Measurements from ENCODE around the gene TNNC1. TPM values are rescaled to one million over a fixed set of nuclear protein-coding genes. Genes with fewer than 3 reads are reported as not detected.

TNNC1 gene
- total RNA-seq, 1 donor from 2014 or later = 0.67 TPM

GRCh38 chr3:52450489-52451236, 3.2 kb downstream of the TNNC1 start:
- Mint-ChIP-seq H3K27ac (no peak overlapping the region), H3K36me3 (ENCODE audit: low read depth) (no peaks in the 10 kb centered on the region), H3K9me3 (no peaks in the 10 kb centered on the region), H3K27me3 (ENCODE audit: insufficient read depth) (no peaks in the 10 kb centered on the region), H3K4me1 (ENCODE audit: low read depth) (peaks cover 16% of the 10 kb centered on the region), H3K4me3 (no peak overlapping the region)
- no peak for DNase-seq (ENCODE audit: low spot score)
- intact Hi-C loops (cut with micrococcal nuclease) = loop anchor here (10.0 kb wide), 1 partner anchor 396 kb away; the partner anchor contains the start of gene DUSP7

- Mint-ChIP-seq H3K4me1 (ENCODE audit: low read depth) (peaks cover 7% of the 10 kb centered on the region), H3K36me3 (ENCODE audit: low read depth) (no peaks in the 10 kb centered on the region), H3K27ac (no peak overlapping the region), H3K27me3 (ENCODE audit: insufficient read depth) (no peaks in the 10 kb centered on the region), H3K9me3 (no peaks in the 10 kb centered on the region), H3K4me3 (no peak overlapping the region)
- intact Hi-C loops (cut with micrococcal nuclease) = loop anchor here (1.0 to 5.0 kb wide), 5 partner anchors 8 to 225 kb away; partner anchors contain the start of genes NISCH and UQCC5
- no peak for DNase-seq (ENCODE audit: low spot score)
These were observed 6.1 kb downstream of the TNNC1 start for GRCh38 chr3:52447512-52448355.

- DNase-seq (ENCODE audit: low spot score) = peak; percentile 66
- intact Hi-C loops (cut with micrococcal nuclease) = loop anchor here (1.0 to 5.0 kb wide), 5 partner anchors 8 to 225 kb away; partner anchors contain the start of genes NISCH and UQCC5
- Mint-ChIP-seq H3K9me3 (no peaks in the 10 kb centered on the region), H3K36me3 (ENCODE audit: low read depth) (no peaks in the 10 kb centered on the region), H3K4me1 (ENCODE audit: low read depth) (peaks cover 7% of the 10 kb centered on the region), H3K27me3 (ENCODE audit: insufficient read depth) (no peaks in the 10 kb centered on the region), H3K27ac (no peak overlapping the region), H3K4me3 (no peak overlapping the region)
These were observed 7.0 kb downstream of the TNNC1 start for GRCh38 chr3:52446631-52447511.

GRCh38 chr3:52446042-52446441, 7.8 kb downstream of the TNNC1 start:
- Mint-ChIP-seq H3K36me3 (ENCODE audit: low read depth) (no peaks in the 10 kb centered on the region), H3K9me3 (no peaks in the 10 kb centered on the region), H3K27ac (no peak overlapping the region), H3K4me3 (no peak overlapping the region), H3K4me1 (ENCODE audit: low read depth) (peaks cover 7% of the 10 kb centered on the region), H3K27me3 (ENCODE audit: insufficient read depth) (no peaks in the 10 kb centered on the region)
- intact Hi-C loops (cut with micrococcal nuclease) = loop anchor here (2.0 to 5.0 kb wide), 2 partner anchors 91 to 224 kb away; partner anchors contain the start of gene UQCC5
- DNase-seq (ENCODE audit: low spot score) = no peak

GRCh38 chr3:52444860-52445793, 8.7 kb downstream of the TNNC1 start, which contains the start of gene SEMA3G:
SEMA3G (minus strand) TSS chr3:52445103; CDS start chr3:52445027, 76 bp downstream.
- intact Hi-C loops (cut with micrococcal nuclease) = loop anchor here (5.0 kb wide), 1 partner anchor 223 kb away; no protein-coding TSS in a partner anchor
- DNase-seq (ENCODE audit: low spot score) = peak; percentile 70
- Mint-ChIP-seq H3K4me1 (ENCODE audit: low read depth) (peaks cover 7% of the 10 kb centered on the region), H3K27ac (no peak within 1 kb of the TSS), H3K4me3 (no peak within 1 kb of the TSS), H3K27me3 (ENCODE audit: insufficient read depth) (no peaks in the 10 kb centered on the region), H3K9me3 (no peaks in the 10 kb centered on the region), H3K36me3 (ENCODE audit: low read depth) (no peaks in the 10 kb centered on the region)

DNA sequence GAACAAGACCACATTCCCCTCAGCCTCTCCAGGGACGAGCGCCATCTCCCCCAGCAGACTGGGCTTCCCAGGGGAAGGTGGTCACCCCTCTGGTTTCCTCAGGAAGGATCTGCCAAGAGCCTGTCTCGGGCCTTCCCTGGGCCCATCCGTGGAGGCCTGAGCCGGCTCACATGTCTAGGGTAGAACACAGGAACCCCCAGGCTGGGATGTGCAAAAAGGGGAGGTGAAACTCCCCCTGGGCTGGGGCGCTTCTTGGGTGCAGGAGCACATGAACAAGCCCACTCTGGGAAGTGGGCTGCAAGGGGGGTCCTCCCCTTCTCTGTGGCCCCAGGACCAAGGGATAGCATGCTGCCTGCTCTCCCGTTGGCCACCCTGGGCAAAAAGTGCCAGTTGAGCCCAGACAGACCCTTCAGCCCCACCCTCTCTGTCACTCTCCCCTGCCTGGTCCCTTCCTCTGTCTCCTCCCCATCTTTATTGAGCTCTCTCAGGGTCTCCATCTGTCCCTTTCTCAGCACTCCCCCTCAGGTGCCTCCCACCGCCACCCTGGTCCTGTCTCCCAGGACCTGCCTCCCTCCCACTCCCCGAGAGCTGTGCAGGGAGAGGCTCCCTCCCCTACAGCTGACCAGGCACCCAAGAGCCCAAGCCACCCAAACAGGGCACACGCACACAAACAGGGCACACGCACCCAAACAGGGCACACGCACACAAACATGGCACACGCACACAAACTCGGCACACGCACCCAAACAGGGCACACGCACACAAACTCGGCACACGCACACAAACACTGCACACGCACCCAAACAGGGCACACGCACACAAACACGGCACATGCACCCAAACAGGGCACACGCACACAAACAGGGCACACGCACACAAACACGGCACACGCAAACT, 9.8 kb downstream of the TNNC1 start:
- intact Hi-C loops (cut with micrococcal nuclease) = no loop called here
- H3K4me1 Mint-ChIP-seq (ENCODE audit: low read depth) = peaks cover 7% of the 10 kb centered on the region
- no peak overlapping the region for H3K4me3 Mint-ChIP-seq

GRCh38 chr3:52443268-52443610, 10.6 kb downstream of the TNNC1 start:
- intact Hi-C loops (cut with micrococcal nuclease) = no loop called here

More for the DNA sequence above, 9.8 kb downstream of the TNNC1 start:
- no peaks in the 10 kb centered on the region for H3K9me3 Mint-ChIP-seq
- no peaks in the 10 kb centered on the region for H3K27me3 Mint-ChIP-seq (ENCODE audit: insufficient read depth)
- DNase-seq (ENCODE audit: low spot score) = no peak
- H3K27ac Mint-ChIP-seq = no peak overlapping the region
- H3K36me3 Mint-ChIP-seq (ENCODE audit: low read depth) = no peaks in the 10 kb centered on the region

GRCh38 chr3:52442409-52443267, 11.2 kb downstream of the TNNC1 start:
- intact Hi-C loops (cut with micrococcal nuclease) = no loop called here
- no peak overlapping the region for H3K4me3 Mint-ChIP-seq
- H3K27ac Mint-ChIP-seq = no peak overlapping the region
- DNase-seq (ENCODE audit: low spot score) = no peak
- peaks cover 7% of the 10 kb centered on the region for H3K4me1 Mint-ChIP-seq (ENCODE audit: low read depth)
- no peaks in the 10 kb centered on the region for H3K27me3 Mint-ChIP-seq (ENCODE audit: insufficient read depth)
- no peaks in the 10 kb centered on the region for H3K9me3 Mint-ChIP-seq
- H3K36me3 Mint-ChIP-seq (ENCODE audit: low read depth) = no peaks in the 10 kb centered on the region

More at GRCh38 chr3:52443268-52443610, 10.6 kb downstream of the TNNC1 start:
- Mint-ChIP-seq H3K36me3 (ENCODE audit: low read depth) (no peaks in the 10 kb centered on the region), H3K27me3 (ENCODE audit: insufficient read depth) (no peaks in the 10 kb centered on the region), H3K4me1 (ENCODE audit: low read depth) (peaks cover 7% of the 10 kb centered on the region), H3K27ac (no peak overlapping the region), H3K9me3 (no peaks in the 10 kb centered on the region), H3K4me3 (no peak overlapping the region)
- no peak for DNase-seq (ENCODE audit: low spot score)

- H3K27me3 Mint-ChIP-seq (ENCODE audit: insufficient read depth) = peaks cover 2% of the 10 kb centered on the region
- peaks cover 2% of the 10 kb centered on the region for H3K4me1 Mint-ChIP-seq (ENCODE audit: low read depth)
- intact Hi-C loops (cut with micrococcal nuclease) = no loop called here
- no peak overlapping the region for H3K27ac Mint-ChIP-seq
- no peak for DNase-seq (ENCODE audit: low spot score)
- no peak overlapping the region for H3K4me3 Mint-ChIP-seq
- H3K36me3 Mint-ChIP-seq (ENCODE audit: low read depth) = no peaks in the 10 kb centered on the region
- H3K9me3 Mint-ChIP-seq = no peaks in the 10 kb centered on the region
These were observed 12.0 kb downstream of the TNNC1 start for GRCh38 chr3:52441772-52442332.

DNA sequence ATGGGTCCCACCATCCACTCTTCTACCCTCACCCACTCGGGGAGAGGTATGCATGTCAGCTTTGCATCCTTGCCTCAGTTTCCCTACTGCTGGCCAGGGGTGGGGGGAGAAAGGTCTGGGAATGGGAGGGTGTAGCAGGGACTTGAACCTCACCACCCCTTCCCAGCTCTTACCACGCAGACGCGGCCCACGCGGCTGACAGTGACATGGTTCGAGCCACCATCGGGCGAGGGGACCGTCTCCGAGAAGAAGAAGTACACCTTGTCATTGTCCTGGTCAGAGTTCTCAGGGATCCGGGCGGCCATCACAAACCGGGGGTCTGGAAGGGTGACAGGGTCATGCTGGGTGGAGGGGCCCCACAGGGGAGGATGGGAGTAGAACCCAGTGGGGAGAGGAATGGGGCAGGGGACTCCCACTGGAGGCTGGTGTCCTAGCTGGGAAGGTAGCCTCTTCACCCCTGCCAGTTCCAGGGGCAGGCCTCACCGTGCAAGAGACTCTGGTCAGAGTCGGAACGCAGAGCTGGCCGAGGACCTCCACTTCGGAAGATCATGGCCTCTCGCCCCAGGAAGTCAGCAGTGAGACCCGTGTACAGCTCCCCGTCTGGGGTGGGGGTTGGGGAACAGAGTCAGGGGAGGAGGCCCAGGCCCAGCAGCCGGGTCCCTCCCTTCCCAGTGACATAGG, 12.6 kb downstream of the TNNC1 start:
- DNase-seq (ENCODE audit: low spot score) = no peak
- Mint-ChIP-seq H3K27me3 (ENCODE audit: insufficient read depth) (peaks cover 2% of the 10 kb centered on the region), H3K36me3 (ENCODE audit: low read depth) (no peaks in the 10 kb centered on the region), H3K4me1 (ENCODE audit: low read depth) (no peaks in the 10 kb centered on the region), H3K9me3 (no peaks in the 10 kb centered on the region), H3K4me3 (no peak overlapping the region), H3K27ac (no peak overlapping the region)
- intact Hi-C loops (cut with micrococcal nuclease) = no loop called here

Data from activated T-helper 1 cell treated with anti-CD3 and anti-CD28 coated beads, Interleukin-12 subunit alpha, Interleukin-12 subunit beta, Interleukin-2, Interleukin-4 antibody, amounts not matched to agents 30 ng/mL and 10 ng/mL and 1 ng/mL, durations not matched to agents 14 hours and 24 hours and 36 hours (primary cell).